BE2C (cell line): ENCODE results near the gene PIP4K2A.

ENCODE experiments used
- DNase-seq: peaks from one replicate; pipeline ENCODE4 v3.0.0-alpha.2; 2020
- H3K27me3 ChIP-seq: fragments of 250-450 bp; sonication (Bioruptor Pico); 2 replicates; pipeline ENCODE4 v1.5.1; 2020; ENCODE audit warnings: mild to moderate bottlenecking
- H3K36me3 ChIP-seq: fragments of 250-450 bp; sonication (Bioruptor Pico); 2 replicates; pipeline ENCODE4 v1.5.1; 2020; ENCODE audit warnings: mild to moderate bottlenecking
- H3K4me1 ChIP-seq: fragments of 250-450 bp; sonication (Bioruptor Pico); 2 replicates; pipeline ENCODE4 v1.5.1; 2020
- H3K4me3 ChIP-seq: 2 replicates; pipeline ENCODE4 v1.5.1; 2011; ENCODE audit warnings: low read depth, low read length
- H3K9me3 ChIP-seq: fragments of 250-450 bp; sonication (Bioruptor Pico); 2 replicates; pipeline ENCODE4 v1.5.1; 2020
- CTCF ChIP-seq: IDR thresholded peaks from 2 replicates; pipeline ENCODE4 v1.5.1; 2012; ENCODE audit warnings: mild to moderate bottlenecking, low read depth, low read length

The PIP4K2A gene

GRCh38 chr10:22631646-22632278, 82.6 kb downstream of the PIP4K2A start:
- no peaks in the 10 kb centered on the region for H3K27me3 ChIP-seq
- no peaks in the 10 kb centered on the region for H3K9me3 ChIP-seq
- peaks cover 5% of the 10 kb centered on the region for H3K4me1 ChIP-seq
- H3K36me3 ChIP-seq: no peaks in the 10 kb centered on the region
- DNase-seq: no peak
- no peak overlapping the region for H3K4me3 ChIP-seq
- TF ChIP-seq CTCF: no peak

GRCh38 chr10:22631185-22631584, 83.2 kb downstream of the PIP4K2A start:
- no peak for TF ChIP-seq CTCF
- DNase-seq: no peak

DNA sequence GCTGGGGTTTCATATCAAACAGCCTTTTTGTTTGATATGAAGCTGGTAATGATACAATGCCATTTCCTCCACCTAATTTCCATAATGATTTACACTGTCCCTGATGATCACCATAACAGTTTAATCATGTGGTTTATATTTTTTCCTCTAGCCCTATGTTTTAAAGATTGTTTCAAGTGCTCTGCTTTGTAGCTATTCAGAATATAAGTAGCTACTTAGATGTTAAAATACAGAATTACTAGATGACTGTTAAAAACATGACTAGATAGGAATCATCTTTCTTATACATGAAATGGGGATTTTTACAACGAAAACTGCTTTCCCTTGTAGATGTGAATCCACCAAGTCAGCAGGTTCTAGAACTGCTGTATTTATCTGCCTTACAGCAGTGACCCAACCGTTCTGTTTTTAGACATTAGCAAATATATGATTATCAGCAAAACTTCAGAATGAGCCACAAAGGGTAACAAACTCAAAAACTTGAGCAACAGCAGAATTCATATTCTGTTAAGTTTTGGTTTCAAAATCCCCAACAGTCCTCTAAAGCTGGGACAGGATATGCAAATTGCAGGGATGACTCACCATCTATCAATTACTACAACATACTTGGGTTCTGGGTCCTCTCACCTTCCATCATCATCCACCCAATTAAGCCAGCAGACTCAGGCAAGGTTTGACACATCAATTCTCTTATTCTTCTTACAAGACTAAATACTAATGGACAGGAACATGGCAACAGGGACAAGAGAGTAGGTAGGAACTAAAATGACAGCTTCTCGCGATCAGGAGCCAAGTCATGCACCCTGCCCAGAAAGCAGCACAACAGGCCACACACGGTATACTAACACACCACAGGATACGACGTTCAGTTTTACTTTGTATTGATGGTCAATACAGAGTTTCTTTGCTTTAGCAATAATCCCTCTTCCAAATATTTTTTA, 83.9 kb downstream of the PIP4K2A start:
- no peak for TF ChIP-seq CTCF
- no peak for DNase-seq
- Histone ChIP-seq H3K27me3 (no peaks in the 10 kb centered on the region), H3K36me3 (no peaks in the 10 kb centered on the region), H3K9me3 (no peaks in the 10 kb centered on the region), H3K4me3 (no peak overlapping the region), H3K4me1 (peaks cover 7% of the 10 kb centered on the region)

More at GRCh38 chr10:22631185-22631584, 83.2 kb downstream of the PIP4K2A start:
- Histone ChIP-seq H3K9me3 (no peaks in the 10 kb centered on the region), H3K27me3 (no peaks in the 10 kb centered on the region), H3K4me1 (peaks cover 7% of the 10 kb centered on the region), H3K36me3 (no peaks in the 10 kb centered on the region), H3K4me3 (no peak overlapping the region)

DNA sequence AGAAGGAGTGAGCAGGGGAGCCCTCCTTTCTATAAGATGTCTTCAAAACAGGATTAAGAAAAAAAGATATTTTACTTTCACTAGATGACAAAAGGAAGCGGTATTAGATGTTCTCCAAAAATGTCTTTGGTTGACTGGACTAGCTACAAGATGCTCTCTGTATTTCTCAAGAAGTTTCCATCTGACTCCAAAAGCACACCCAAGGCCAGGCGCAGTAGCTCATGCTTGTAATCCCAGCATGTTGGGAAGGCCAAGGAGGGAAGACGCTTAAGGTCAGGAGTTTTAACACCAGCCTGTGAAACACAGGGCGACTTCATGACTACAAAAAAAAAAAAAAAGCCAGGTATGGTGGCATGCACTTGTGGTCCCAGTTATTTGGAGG, 84.5 kb downstream of the PIP4K2A start:
- Histone ChIP-seq H3K4me1 (peaks cover 7% of the 10 kb centered on the region), H3K9me3 (no peaks in the 10 kb centered on the region), H3K36me3 (no peaks in the 10 kb centered on the region), H3K27me3 (no peaks in the 10 kb centered on the region), H3K4me3 (no peak overlapping the region)
- DNase-seq: no peak
- TF ChIP-seq CTCF: no peak

DNA sequence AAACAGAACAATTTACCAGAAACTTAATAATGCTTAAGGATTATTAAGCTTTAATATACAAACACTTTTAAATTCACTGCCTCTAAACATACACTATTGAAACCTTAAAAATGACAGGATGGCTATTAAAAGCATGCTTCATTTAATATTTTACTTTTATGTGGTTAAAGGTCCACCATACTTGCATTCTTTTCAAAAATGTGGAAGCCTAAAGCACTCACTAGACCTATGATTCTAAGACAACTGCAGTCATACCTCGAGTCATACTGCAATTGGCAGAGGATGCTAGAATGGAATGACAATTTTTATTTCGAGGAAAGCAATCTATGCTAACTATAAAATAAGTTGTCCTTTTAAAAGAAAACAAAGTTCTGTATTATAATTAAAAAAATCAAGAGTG, 85.3 kb downstream of the PIP4K2A start:
- Histone ChIP-seq H3K27me3 (no peaks in the 10 kb centered on the region), H3K4me1 (peaks cover 9% of the 10 kb centered on the region), H3K36me3 (no peaks in the 10 kb centered on the region), H3K4me3 (no peak overlapping the region), H3K9me3 (no peaks in the 10 kb centered on the region)
- no peak for DNase-seq
- TF ChIP-seq CTCF: no peak

DNA sequence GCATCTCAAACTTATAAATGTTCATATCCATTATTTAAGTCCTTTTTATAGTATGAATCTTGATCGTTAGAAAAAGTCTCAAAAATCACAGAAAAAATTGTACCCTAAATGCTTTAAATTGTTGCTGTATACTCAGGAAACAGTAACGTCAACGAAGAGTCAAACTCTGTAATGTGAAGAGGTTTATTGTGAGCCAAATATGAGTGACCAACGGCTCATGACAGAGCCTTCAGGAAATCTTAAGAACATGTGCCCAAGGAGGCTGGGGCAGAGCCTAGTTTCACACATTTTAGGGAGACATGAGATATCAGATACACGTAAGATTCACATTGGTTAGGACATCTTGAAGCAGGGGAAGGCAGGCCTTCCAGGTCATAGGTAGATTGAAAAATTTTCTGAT, 86.1 kb downstream of the PIP4K2A start:
- H3K4me3 ChIP-seq: no peak overlapping the region
- H3K36me3 ChIP-seq: no peaks in the 10 kb centered on the region
- peaks cover 16% of the 10 kb centered on the region for H3K4me1 ChIP-seq
- no peak for TF ChIP-seq CTCF
- H3K27me3 ChIP-seq: no peaks in the 10 kb centered on the region
- H3K9me3 ChIP-seq: no peaks in the 10 kb centered on the region
- DNase-seq: no peak
